ENCODE data around the gene LBX2.
A peak's percentile ranks its signal among the peaks of the same experiment; 100 is the strongest.

Gene LBX2

DNA sequence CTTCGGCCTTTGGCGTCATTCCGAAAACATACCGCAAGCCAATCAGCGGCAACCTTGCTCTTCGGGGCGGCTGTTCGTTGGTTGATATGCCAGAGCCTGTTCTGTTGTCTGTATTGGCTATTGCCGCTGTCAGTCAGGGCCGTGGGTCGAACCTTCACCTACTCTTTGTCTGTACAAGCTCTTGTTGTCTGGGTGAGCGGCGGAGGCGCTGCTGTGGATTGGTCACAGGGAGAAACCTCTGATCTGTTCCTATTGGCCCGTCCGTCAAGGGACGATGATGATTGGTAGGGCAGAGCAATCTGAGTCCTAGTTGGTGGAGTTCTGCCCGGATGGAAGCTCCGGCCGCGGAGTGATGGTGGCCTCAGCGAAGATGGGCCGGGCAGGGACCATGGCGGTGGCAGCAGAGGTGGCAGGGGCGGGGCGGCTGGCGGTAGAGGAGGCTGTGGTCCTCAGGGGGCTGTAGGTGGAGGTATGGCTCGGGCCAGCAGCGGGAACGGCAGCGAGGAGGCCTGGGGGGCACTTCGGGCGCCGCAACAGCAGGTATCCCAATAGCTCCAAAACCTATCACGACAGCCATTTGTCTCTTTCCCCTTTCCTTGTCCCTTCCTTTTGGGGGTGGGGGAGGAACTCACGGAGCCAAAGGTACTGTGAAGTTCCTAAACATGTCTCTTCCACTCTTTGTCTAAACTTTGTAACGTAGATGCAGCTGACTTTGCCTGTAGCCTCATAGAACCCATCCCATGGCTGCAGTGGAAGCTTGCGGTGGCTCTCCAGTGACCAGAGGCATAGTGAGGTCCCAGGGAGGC lies 41.1 kb downstream of the LBX2 start, which contains the start of gene WBP1:
WBP1 (plus strand) TSS at position 307 of the 806 bp plus-strand sequence; CDS start at position 472, 165 bp downstream.
- peak; percentile 99 for DNase-seq (ENCODE audit: low read depth in 2 of 2, low spot score in 1 of 2)

GRCh38 chr2:74457549-74458131 lies 41.8 kb downstream of the LBX2 start:
- DNase-seq (ENCODE audit: low read depth in 2 of 2, low spot score in 1 of 2): peak; percentile 59 to 78

- DNase-seq (ENCODE audit: low read depth in 2 of 2, low spot score in 1 of 2): no peak
Observed at GRCh38 chr2:74457129-74457548, 42.3 kb downstream of the LBX2 start.

DNA sequence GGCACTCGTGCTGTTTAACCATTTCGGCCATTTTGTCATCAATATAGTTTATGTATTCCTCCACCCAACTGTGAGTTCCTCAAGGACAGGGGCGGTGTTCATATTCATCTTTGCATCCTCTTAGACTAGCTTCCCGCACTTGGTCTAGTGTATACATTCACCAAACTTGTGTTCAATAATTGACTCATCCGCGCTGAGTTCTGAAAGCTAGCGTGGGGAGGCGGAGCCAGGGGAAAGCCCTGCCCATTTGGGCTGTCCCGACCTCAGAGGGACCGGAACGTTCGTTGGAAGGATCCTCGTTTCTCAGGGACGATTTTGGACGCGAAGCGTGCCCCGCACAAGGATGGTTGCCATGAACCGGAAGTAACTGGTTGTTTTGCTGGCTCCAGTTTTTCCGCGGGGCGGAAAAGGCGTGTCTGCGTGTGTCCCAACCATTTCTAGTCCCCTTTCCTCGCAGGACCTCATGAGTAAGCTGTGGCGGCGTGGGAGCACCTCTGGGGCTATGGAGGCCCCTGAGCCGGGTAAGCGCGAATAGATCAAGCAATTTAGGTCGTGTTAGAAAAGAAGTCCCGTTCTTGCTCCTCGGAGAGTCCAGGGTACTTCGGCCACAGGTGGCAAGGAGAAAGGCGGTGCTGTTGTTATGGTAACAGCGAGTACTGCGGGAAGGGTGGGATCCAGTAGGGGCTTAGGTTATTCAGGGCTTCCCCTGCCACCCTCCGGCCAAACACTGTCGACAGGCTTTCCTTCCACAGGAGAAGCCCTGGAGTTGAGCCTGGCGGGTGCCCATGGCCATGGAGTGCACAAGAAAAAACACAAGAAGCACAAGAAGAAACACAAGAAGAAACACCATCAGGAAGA lies 44.5 kb downstream of the LBX2 start, which contains the start of gene INO80B:
INO80B (plus strand) TSS at position 434 of the 858 bp plus-strand sequence; CDS start at position 464, 30 bp downstream.
- peak; percentile 94 to 96 for DNase-seq (ENCODE audit: low read depth in 2 of 2, low spot score in 1 of 2)

DNA sequence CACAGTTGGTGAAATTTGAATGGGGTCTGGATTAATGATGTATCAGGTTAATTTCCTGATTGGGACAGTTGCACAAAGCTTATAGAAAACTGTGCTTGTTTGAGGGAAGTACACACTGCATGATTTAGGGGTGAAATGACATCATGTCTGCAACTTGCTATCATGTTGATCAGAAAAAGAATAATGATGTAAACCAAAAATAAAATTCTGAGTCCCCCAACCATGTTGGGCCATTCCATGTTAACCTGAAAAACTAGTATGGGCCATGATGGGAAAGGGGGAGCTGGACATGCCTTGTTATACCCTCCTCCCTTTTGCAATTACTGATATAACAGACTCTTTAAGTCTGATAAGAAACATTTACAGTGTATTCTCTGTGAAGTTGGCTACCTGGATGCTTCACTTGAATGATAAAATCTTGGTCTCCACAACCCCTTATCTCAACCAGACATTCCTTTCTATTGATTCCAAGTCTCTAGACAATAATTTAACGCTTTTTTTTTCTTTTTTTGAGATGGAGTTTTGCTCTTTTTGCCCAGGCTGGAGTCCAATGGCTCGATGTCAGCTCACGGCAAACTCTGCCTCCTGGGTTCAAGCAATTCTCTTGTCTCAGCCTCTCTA lies 48.7 kb downstream of the LBX2 start:
- DNase-seq (ENCODE audit: low read depth in 2 of 2, low spot score in 1 of 2): no peak

DNA sequence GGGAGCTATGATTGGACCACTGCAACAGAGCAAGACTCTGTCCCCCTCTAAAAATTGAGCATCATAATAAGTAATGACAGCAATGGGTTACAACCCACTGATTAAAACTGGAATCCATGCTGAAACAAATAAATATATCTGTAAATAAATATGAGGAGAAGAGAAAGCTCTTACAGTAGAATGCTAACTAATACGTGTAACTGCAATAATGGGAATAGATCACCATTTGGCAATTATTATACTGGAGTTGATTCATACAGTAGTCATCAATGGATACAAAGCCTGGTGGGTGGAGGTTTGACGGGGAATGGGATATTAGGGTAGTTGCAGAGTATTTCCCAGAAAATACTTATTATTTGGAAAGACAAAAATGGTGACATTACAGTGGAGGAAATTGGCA lies 50.6 kb downstream of the LBX2 start:
- no peak for DNase-seq (ENCODE audit: low read depth in 2 of 2, low spot score in 1 of 2)

All from stimulated activated CD8-positive, alpha-beta memory T cell treated with anti-CD3 and anti-CD28 coated beads, Interleukin-4, amount 100 ng/mL, for 4 hours (primary cell).